Testis (tissue), 2 donors: Measurements from ENCODE around the gene SVIP.

Experiments used
- POLR2A ChIP-seq: fragments of 450-650 bp; IDR thresholded peaks from one replicate; pipeline ENCODE4 v1.6.1; 2017; ENCODE audit warnings: antibody characterized with exemption, mild to moderate bottlenecking, moderate library complexity
- TF ChIP-seq, protein P1 (sequence below), 3 experiments: fragments of 450-650 bp in 2 of 3; fragments of 200-600 bp in 1 of 3; sonication (generic) in 1 of 3; IDR thresholded peaks; one replicate each; pipeline ENCODE4 v1.5.1; 2016 to 2019; ENCODE audit warnings: antibody characterized with exemption in 3 of 3, mild to moderate bottlenecking in 2 of 3, moderate library complexity in 1 of 3

DNA sequence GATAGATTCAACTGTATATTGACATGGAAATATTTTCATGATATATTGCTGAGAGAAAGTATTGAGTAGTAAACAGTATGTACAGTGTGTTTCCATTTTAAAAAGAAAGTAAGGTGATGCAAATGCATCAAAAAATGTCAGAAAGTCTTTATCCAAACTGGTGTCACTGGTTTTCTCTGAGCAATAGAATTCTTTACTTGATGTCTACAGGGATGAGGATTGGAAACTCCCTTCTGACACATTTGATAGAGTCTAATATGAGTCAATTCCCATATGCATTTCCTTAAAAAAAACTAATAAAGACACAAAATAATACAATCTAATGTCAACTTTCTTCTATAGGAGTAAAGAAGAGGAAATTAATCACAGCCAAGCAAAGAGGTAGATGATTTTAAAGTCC lies 49.0 kb upstream of the SVIP start:
- no peak for TF ChIP-seq POLR2A
- TF ChIP-seq, protein P1, sequence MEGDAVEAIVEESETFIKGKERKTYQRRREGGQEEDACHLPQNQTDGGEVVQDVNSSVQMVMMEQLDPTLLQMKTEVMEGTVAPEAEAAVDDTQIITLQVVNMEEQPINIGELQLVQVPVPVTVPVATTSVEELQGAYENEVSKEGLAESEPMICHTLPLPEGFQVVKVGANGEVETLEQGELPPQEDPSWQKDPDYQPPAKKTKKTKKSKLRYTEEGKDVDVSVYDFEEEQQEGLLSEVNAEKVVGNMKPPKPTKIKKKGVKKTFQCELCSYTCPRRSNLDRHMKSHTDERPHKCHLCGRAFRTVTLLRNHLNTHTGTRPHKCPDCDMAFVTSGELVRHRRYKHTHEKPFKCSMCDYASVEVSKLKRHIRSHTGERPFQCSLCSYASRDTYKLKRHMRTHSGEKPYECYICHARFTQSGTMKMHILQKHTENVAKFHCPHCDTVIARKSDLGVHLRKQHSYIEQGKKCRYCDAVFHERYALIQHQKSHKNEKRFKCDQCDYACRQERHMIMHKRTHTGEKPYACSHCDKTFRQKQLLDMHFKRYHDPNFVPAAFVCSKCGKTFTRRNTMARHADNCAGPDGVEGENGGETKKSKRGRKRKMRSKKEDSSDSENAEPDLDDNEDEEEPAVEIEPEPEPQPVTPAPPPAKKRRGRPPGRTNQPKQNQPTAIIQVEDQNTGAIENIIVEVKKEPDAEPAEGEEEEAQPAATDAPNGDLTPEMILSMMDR (IDR thresholded peaks at IDR 0.05), result no peak
